GM23338 (cell line): ENCODE results near the gene NKX2-3. TPM values are rescaled to one million over a fixed set of nuclear protein-coding genes. Genes with fewer than 3 reads are reported as not detected.

ENCODE experiments used
- ATAC-seq: fragments of 200-7000 bp; cut with Tn5 transposase; 3 replicates; pipeline ENCODE4 v1.9.1; 2020
- DNase-seq: peaks from one replicate; pipeline ENCODE4 v3.0.0-alpha.2; 2015; ENCODE audit warnings: low spot score
- H2AFZ ChIP-seq: fragments of 200-600 bp; sonication (generic); 2 replicates; pipeline ENCODE4 v1.8.0; 2016; ENCODE audit warnings: antibody characterized with exemption, mild to moderate bottlenecking, moderate library complexity
- H3F3A ChIP-seq: fragments of 200-600 bp; sonication (generic); replicated peaks from 2 replicates; pipeline ENCODE4 v1.8.0; 2017; ENCODE audit warnings: antibody characterized with exemption, mixed run types, low read depth
- H3K27ac ChIP-seq: fragments of 200-600 bp; sonication (generic); 2 replicates; pipeline ENCODE4 v1.6.1; 2016; ENCODE audit warnings: low read depth
- H3K27me3 ChIP-seq: fragments of 200-600 bp; sonication (generic); 2 replicates; pipeline ENCODE4 v1.8.0; 2016; ENCODE audit warnings: mild to moderate bottlenecking, mixed run types, moderate library complexity; ENCODE audit not compliant: insufficient read depth
- H3K36me3 ChIP-seq: fragments of 200-600 bp; sonication (generic); 2 replicates; pipeline ENCODE4 v1.8.0; 2016; ENCODE audit warnings: mild to moderate bottlenecking; ENCODE audit not compliant: insufficient read depth
- H3K4me1 ChIP-seq: fragments of 200-600 bp; sonication (generic); 2 replicates; pipeline ENCODE4 v1.8.0; 2016; ENCODE audit warnings: mild to moderate bottlenecking, moderate library complexity; ENCODE audit not compliant: insufficient read depth
- H3K4me2 ChIP-seq: fragments of 200-600 bp; sonication (generic); 2 replicates; pipeline ENCODE4 v1.7.1; 2017; ENCODE audit warnings: mixed run types
- H3K4me3 ChIP-seq: fragments of 200-600 bp; sonication (generic); 2 replicates; pipeline ENCODE4 v1.6.1; 2016; ENCODE audit warnings: mixed run types
- H3K79me2 ChIP-seq: fragments of 200-600 bp; sonication (generic); replicated peaks from 2 replicates; pipeline ENCODE4 v1.8.0; 2017; ENCODE audit warnings: mild to moderate bottlenecking; ENCODE audit not compliant: insufficient read depth
- H3K9me2 ChIP-seq: fragments of 200-600 bp; sonication (generic); 2 replicates; pipeline ENCODE4 v1.8.0; 2017; ENCODE audit not compliant: insufficient read depth
- H4K20me1 ChIP-seq: fragments of 200-600 bp; sonication (generic); replicated peaks from 2 replicates; pipeline ENCODE4 v1.8.0; 2017; ENCODE audit warnings: mild to moderate bottlenecking; ENCODE audit not compliant: insufficient read depth
- H3K27ac Mint-ChIP-seq: 2 replicates; pipeline ENCODE4 v1.8.0; 2020; ENCODE audit warnings: inconsistent platforms, mild to moderate bottlenecking, moderate library complexity, mixed read lengths
- H3K27me3 Mint-ChIP-seq: 3 replicates; pipeline ENCODE4 v1.8.0; 2022; ENCODE audit warnings: low read depth, mild to moderate bottlenecking, moderate library complexity, mixed read lengths, inconsistent platforms; ENCODE audit not compliant: insufficient read depth, poor library complexity
- H3K36me3 Mint-ChIP-seq: 3 replicates; pipeline ENCODE4 v1.8.0; 2021; ENCODE audit warnings: low read depth, mild to moderate bottlenecking, inconsistent platforms, moderate library complexity, mixed read lengths
- H3K4me1 Mint-ChIP-seq: 3 replicates; pipeline ENCODE4 v1.8.0; 2020; ENCODE audit warnings: mild to moderate bottlenecking, inconsistent platforms, mixed read lengths
- H3K4me3 Mint-ChIP-seq: 3 replicates; pipeline ENCODE4 v1.8.0; 2021; ENCODE audit warnings: moderate library complexity, mild to moderate bottlenecking, inconsistent platforms, mixed read lengths
- H3K9me3 Mint-ChIP-seq: 3 replicates; pipeline ENCODE4 v1.8.0; 2020; ENCODE audit warnings: moderate library complexity, mild to moderate bottlenecking, inconsistent platforms, mixed read lengths
- CREB1 ChIP-seq: fragments of 250-450 bp; sonication (Bioruptor Pico); IDR thresholded peaks from 2 replicates; pipeline ENCODE4 v1.5.0; 2020; ENCODE audit warnings: low read depth, mild to moderate bottlenecking, moderate library complexity
- EZH2 ChIP-seq: fragments of 200-600 bp; sonication (generic); IDR thresholded peaks from one replicate; pipeline ENCODE4 v1.8.0; 2017; ENCODE audit warnings: antibody characterized with exemption, mild to moderate bottlenecking, low read depth; ENCODE audit not compliant: unreplicated experiment
- EZH2phosphoT487 ChIP-seq: fragments of 200-600 bp; sonication (generic); IDR thresholded peaks from one replicate; pipeline ENCODE4 v1.8.1; 2018; ENCODE audit warnings: antibody characterized with exemption; ENCODE audit not compliant: unreplicated experiment
- JUNB ChIP-seq: IDR thresholded peaks from one replicate; pipeline ENCODE4 v1.6.1; 2016; ENCODE audit warnings: antibody characterized with exemption; ENCODE audit not compliant: unreplicated experiment
- ZNF331 ChIP-seq: fragments of 250-450 bp; sonication (Bioruptor Pico); IDR thresholded peaks from 2 replicates; pipeline ENCODE4 v1.5.0; 2020; ENCODE audit warnings: low read depth, mild to moderate bottlenecking, moderate library complexity
- polyA plus RNA-seq: library from polyadenylated mRNA; unstranded; fragments of >200 nt; fragmentation: Nextera tagmentation; extraction: Ambion mirVana; gene quantifications from 2 replicates; pipeline ENCODE4 v1.2.1, GENCODE V29; 2016
- total RNA-seq: library from RNA; depleted of rRNA; stranded (reverse); fragments of >200 nt; shearing (Covaris generic); gene quantifications from 2 replicates; pipeline ENCODE4 v1.2.3, GENCODE V29; 2014
- TF ChIP-seq, protein P1 (sequence below), 2 experiments: fragments of 200-600 bp in 1 of 2; sonication (generic) in 1 of 2; conservative IDR thresholded peaks; 2 replicates each; pipeline versions ENCODE4 v1.5.1 to v1.6.1; 2016 to 2017; ENCODE audit warnings: antibody characterized with exemption in 2 of 2, low read depth in 2 of 2, mild to moderate bottlenecking in 2 of 2, moderate library complexity in 1 of 2

NKX2-3 gene
- total and polyA plus RNA-seq, 2 experiments from 2014 or later, result not detected

DNA sequence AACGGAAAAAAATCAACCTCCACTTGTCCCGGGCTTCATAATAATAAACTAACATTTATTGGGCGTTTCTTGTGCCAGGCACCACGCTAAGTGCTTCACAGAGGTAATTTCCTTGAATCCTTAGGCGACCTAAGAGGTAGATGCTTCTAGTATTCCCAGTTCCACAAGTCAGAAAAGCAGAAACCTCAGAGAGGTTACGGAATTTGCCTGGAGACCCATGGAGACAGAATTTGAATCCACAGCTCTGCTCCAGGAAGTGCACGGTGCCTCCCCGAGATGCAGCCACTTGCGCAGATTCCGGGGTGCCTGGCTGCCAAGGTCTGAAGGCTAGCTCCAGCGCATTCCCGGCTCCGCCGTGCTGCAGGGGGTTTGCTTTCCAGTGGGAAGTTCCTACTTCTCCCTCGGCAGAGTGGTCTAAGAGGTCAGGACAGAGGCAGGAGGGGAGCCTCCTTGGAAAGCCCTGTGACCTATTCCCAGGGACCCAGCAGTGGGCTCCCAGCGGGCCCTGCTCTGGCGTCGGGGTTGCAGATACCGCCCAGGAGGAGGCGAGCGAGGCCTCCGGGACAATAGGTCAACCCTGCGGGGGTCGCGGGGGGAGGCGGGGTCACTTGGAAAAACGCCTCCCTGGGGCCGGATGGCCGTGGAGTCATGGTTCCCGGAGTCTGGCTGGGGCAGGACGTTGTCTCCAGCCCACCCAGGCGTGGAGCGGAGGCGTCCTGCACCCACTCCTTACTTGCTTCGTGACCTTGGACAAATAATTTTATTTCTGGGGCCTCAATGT, 10.1 kb upstream of the NKX2-3 start:
- Mint-ChIP-seq H3K4me3 (peak overlapping the region; percentile 68), H3K36me3 (no peaks in the 10 kb centered on the region), H3K4me1 (peaks cover 54% of the 10 kb centered on the region), H3K27me3 (peaks cover 99% of the 10 kb centered on the region), H3K9me3 (0 out of 3 replicates have a peak, but pooled peaks cover 2% of the 10 kb centered on the region), H3K27ac (no peak overlapping the region)
- peak overlapping the region; percentile 67 for H3K4me3 ChIP-seq
- H3K4me1 ChIP-seq, result peaks cover 70% of the 10 kb centered on the region
- DNase-seq, result peak; percentile 92
- H2AFZ ChIP-seq, result peak overlapping the region; percentile 67
- ATAC-seq, result peak; percentile 60
- H3K9me2 ChIP-seq, result no peaks in the 10 kb centered on the region
- no peak overlapping the region for H3K27ac ChIP-seq
- peaks cover 21% of the 10 kb centered on the region for H4K20me1 ChIP-seq
- peaks cover 29% of the 10 kb centered on the region for H3F3A ChIP-seq
- TF ChIP-seq EZH2, result peak; percentile 72
- 0 out of 2 replicates have a peak, but pooled peaks have one; percentile 18 for TF ChIP-seq CREB1 (CRISPR knock-in tag)
- TF ChIP-seq, protein P1, sequence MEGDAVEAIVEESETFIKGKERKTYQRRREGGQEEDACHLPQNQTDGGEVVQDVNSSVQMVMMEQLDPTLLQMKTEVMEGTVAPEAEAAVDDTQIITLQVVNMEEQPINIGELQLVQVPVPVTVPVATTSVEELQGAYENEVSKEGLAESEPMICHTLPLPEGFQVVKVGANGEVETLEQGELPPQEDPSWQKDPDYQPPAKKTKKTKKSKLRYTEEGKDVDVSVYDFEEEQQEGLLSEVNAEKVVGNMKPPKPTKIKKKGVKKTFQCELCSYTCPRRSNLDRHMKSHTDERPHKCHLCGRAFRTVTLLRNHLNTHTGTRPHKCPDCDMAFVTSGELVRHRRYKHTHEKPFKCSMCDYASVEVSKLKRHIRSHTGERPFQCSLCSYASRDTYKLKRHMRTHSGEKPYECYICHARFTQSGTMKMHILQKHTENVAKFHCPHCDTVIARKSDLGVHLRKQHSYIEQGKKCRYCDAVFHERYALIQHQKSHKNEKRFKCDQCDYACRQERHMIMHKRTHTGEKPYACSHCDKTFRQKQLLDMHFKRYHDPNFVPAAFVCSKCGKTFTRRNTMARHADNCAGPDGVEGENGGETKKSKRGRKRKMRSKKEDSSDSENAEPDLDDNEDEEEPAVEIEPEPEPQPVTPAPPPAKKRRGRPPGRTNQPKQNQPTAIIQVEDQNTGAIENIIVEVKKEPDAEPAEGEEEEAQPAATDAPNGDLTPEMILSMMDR (conservative IDR thresholded peaks at IDR 0.05; ENCODE audit: low read depth in 2 of 2), result peak; percentile 50
- TF ChIP-seq JUNB, result no peak
- H3K27me3 ChIP-seq, result peaks cover 100% of the 10 kb centered on the region
- no peaks in the 10 kb centered on the region for H3K36me3 ChIP-seq
- peak overlapping the region; percentile 95 for H3K4me2 ChIP-seq
- no peaks in the 10 kb centered on the region for H3K79me2 ChIP-seq

DNA sequence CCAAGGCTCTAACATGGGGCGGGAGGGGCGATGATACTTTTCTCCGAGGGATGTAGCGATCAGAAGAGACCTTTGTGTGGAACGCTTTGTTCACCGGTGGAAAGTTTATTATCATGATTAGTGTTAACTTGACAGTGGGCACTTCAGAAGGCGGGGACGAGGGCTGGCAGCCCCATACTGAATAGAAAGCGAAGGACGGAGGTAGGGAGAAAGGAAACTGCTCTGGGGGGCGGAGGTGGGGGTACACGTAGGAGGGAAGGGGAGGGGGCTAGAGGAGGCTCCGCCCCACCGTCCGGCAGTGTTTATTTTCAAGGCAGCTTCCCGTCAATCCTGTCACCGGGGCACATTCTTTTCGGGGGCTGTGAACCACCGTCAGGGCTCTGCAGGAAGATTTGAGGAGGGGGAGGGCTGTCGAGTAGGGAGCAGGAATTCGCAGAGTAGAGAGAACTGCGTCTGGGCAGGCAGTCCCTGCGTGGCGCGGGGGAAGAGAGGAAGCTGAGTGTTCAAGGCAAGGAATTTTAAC, 9.4 kb upstream of the NKX2-3 start:
- TF ChIP-seq EZH2phosphoT487, result no peak
- peak; percentile 21; the same call in 1 of the 2 replicates for TF ChIP-seq ZNF331
- H3K4me3 ChIP-seq, result peak overlapping the region; percentile 67
- H3K4me1 Mint-ChIP-seq, result peaks cover 60% of the 10 kb centered on the region

More for the DNA sequence above, 9.4 kb upstream of the NKX2-3 start:
- Histone ChIP-seq H4K20me1 (peaks cover 27% of the 10 kb centered on the region), H3K4me2 (peak overlapping the region; percentile 95), H3K36me3 (no peaks in the 10 kb centered on the region), H3K79me2 (no peaks in the 10 kb centered on the region), H3F3A (peaks cover 33% of the 10 kb centered on the region), H3K27ac (no peak overlapping the region), H3K27me3 (peaks cover 100% of the 10 kb centered on the region), H2AFZ (peak overlapping the region; percentile 67; the same call in 1 of the 2 replicates), H3K9me2 (no peaks in the 10 kb centered on the region), H3K4me1 (peaks cover 76% of the 10 kb centered on the region)
- Mint-ChIP-seq H3K36me3 (no peaks in the 10 kb centered on the region), H3K27ac (no peak overlapping the region), H3K4me3 (peak overlapping the region; percentile 68), H3K27me3 (peaks cover 99% of the 10 kb centered on the region), H3K9me3 (0 out of 3 replicates have a peak, but pooled peaks cover 2% of the 10 kb centered on the region)
- DNase-seq (peak; percentile 91), ATAC-seq (peak; percentile 11)
